Breast epithelium (tissue), 4 donors: ENCODE results near the gene CHRNA9. TPM values are rescaled to one million over a fixed set of nuclear protein-coding genes. Genes with fewer than 3 reads are reported as not detected.
"Not testable (repeated sequence)": the region's sequence is repeated elsewhere in the genome, so short reads cannot be mapped to it uniquely, and the experiment has no call there.

Experiments used
- DNase-seq, 2 donors: peaks; one replicate each; pipeline ENCODE4 v3.0.0-alpha.2; 2019; ENCODE audit warnings: low spot score in 2 of 2
- H3K27ac ChIP-seq, 2 donors: fragments of 200-600 bp; sonication (generic) in 1 of 2; one replicate each; pipeline ENCODE4 v1.5.1; 2016 to 2019; ENCODE audit warnings: mild to moderate bottlenecking in 1 of 2
- H3K27me3 ChIP-seq, 2 donors: fragments of 200-600 bp; sonication (generic) in 1 of 2; one replicate each; pipeline versions ENCODE4 v1.5.1 to v1.6.0; 2017 to 2019; ENCODE audit warnings: control low read depth in 1 of 2, mild to moderate bottlenecking in 1 of 2
- H3K36me3 ChIP-seq: fragments of 200-600 bp; one replicate; pipeline ENCODE4 v1.5.1; 2019
- H3K4me1 ChIP-seq, 2 donors: fragments of 200-600 bp; sonication (generic); one replicate each; pipeline ENCODE4 v1.5.1; 2016 to 2019; ENCODE audit warnings: control low read depth in 1 of 2
- H3K4me3 ChIP-seq, 3 donors: fragments of 200-600 bp; sonication (generic); 1 replicate in 2 of 3; 2 replicates in 1 of 3; pipeline ENCODE4 v1.5.1; 2016 to 2019; ENCODE audit warnings: mild to moderate bottlenecking in 3 of 3, moderate library complexity in 2 of 3
- H3K9me3 ChIP-seq, 2 donors: fragments of 200-600 bp; sonication (generic) in 1 of 2; one replicate each; pipeline ENCODE4 v1.5.1; 2016 to 2019; ENCODE audit warnings: control low read depth in 1 of 2
- POLR2A ChIP-seq: fragments of 450-650 bp; IDR thresholded peaks from one replicate; pipeline ENCODE4 v1.6.1; 2016; ENCODE audit warnings: antibody characterized with exemption, mild to moderate bottlenecking, moderate library complexity
- POLR2AphosphoS5 ChIP-seq, 3 donors: sonication (generic); formaldehyde crosslinking; IDR thresholded peaks; one replicate each; pipeline ENCODE4 v1.6.1; 2017; ENCODE audit warnings: antibody characterized with exemption in 3 of 3
- intact Hi-C: fragments of 100-400 bp; cut with DNase I; formaldehyde crosslinking; loops from one replicate; pipeline ENCODE4 v1.15.1; 2023; ENCODE audit warnings: low total_unique reads
- total RNA-seq, 3 donors: library from RNA; depleted of rRNA; stranded (reverse); fragments of >200 nt; gene quantifications; one replicate each; pipeline ENCODE4 v1.1.0, GENCODE V29; 2016
- TF ChIP-seq, protein P1 (sequence below), 3 donors: fragments of 450-650 bp; IDR thresholded peaks; one replicate each; pipeline ENCODE4 v1.5.1; 2016 to 2017; ENCODE audit warnings: antibody characterized with exemption in 3 of 3, mild to moderate bottlenecking in 3 of 3, moderate library complexity in 3 of 3

CHRNA9 gene
- total RNA-seq, 3 donors from 2014 or later, result not detected

DNA sequence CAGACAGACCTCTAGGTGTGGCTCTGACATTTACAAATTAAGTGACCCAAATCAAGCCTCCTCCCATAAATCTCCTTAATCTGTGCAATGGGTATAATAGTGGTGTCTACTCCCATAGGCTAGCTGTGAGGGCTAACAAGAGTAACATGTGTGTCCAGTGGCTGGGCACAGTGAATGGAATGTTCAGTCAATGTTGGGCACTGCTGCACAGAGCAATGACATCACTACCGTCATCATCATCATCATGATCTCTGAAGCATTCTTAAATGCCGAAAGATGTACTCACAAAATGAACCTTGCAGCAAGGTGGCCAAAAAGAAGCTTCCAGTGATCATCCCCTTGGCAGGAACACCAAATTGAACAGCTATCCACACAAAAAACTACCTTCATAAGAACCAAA is 43.5 kb downstream of the CHRNA9 start:
- intact Hi-C loops, result no loop called here

DNA sequence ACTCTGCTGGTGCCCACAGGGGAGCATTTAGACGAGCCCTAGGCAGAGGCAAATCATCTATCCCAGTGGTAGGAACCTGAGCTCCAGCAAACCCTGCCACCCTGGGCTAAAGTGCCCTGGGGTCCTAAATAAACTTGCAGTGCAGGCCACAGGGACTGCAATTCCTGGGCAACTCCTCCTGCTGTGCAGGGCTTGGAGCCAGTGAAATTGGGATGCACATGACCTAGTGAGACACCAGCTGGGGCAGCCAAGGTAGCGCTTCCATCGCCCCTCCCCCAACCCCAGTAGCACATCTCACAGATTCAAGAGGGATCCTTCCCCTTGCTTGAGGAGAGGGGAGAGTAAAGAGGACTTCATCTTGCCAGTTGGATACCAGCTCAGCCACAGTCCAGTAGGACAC is 44.1 kb downstream of the CHRNA9 start:
- Histone ChIP-seq H3K27me3 (no peaks in the 10 kb centered on the region), H3K4me3 (no peak overlapping the region), H3K27ac (no peak overlapping the region), H3K36me3 (no peaks in the 10 kb centered on the region), H3K9me3 (no peaks in the 10 kb centered on the region), H3K4me1 (no peaks in the 10 kb centered on the region)
- TF ChIP-seq, protein P1, sequence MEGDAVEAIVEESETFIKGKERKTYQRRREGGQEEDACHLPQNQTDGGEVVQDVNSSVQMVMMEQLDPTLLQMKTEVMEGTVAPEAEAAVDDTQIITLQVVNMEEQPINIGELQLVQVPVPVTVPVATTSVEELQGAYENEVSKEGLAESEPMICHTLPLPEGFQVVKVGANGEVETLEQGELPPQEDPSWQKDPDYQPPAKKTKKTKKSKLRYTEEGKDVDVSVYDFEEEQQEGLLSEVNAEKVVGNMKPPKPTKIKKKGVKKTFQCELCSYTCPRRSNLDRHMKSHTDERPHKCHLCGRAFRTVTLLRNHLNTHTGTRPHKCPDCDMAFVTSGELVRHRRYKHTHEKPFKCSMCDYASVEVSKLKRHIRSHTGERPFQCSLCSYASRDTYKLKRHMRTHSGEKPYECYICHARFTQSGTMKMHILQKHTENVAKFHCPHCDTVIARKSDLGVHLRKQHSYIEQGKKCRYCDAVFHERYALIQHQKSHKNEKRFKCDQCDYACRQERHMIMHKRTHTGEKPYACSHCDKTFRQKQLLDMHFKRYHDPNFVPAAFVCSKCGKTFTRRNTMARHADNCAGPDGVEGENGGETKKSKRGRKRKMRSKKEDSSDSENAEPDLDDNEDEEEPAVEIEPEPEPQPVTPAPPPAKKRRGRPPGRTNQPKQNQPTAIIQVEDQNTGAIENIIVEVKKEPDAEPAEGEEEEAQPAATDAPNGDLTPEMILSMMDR (IDR thresholded peaks at IDR 0.05), result no peak
- TF ChIP-seq POLR2AphosphoS5 (IDR thresholded peaks at IDR 0.05) (no peak), POLR2A (no peak)
- intact Hi-C loops, result no loop called here
- no peak for DNase-seq

More for the DNA sequence above, 43.5 kb downstream of the CHRNA9 start:
- Histone ChIP-seq H3K27me3 (no peaks in the 10 kb centered on the region), H3K4me3 (no peak overlapping the region), H3K4me1 (no peaks in the 10 kb centered on the region), H3K36me3 (no peaks in the 10 kb centered on the region), H3K9me3 (no peaks in the 10 kb centered on the region), H3K27ac (no peak overlapping the region)
- no peak for TF ChIP-seq POLR2A
- no peak for TF ChIP-seq POLR2AphosphoS5 (IDR thresholded peaks at IDR 0.05)
- TF ChIP-seq, protein P1 (IDR thresholded peaks at IDR 0.05), result no peak
- DNase-seq, result no peak

DNA sequence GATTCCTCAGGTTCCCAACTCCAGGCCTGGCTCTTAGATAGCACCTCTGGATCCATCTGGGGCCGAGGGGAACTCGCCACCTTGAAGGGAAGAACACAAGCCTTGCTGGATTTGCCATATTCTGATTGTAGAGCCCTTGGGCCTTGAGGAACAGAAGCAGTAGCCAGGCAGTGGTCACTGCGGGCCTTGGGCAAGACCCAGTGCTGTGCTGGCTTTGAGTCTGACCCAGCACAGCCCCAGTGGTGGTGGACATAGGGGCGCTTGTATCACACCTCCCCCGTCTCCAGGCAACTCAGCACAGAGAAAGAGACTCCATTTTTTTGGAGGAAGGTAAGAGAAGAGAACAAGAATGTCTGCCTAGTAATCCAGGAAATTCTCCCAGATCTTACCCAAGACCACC is 45.5 kb downstream of the CHRNA9 start:
- Histone ChIP-seq H3K27ac (no peak overlapping the region), H3K4me1 (no peaks in the 10 kb centered on the region), H3K9me3 (no peaks in the 10 kb centered on the region), H3K4me3 (no peak overlapping the region), H3K27me3 (no peaks in the 10 kb centered on the region), H3K36me3 (no peaks in the 10 kb centered on the region)
- intact Hi-C loops, result no loop called here
- TF ChIP-seq POLR2A (no peak), POLR2AphosphoS5 (IDR thresholded peaks at IDR 0.05) (no peak)
- TF ChIP-seq, protein P1 (IDR thresholded peaks at IDR 0.05), result no peak
- DNase-seq, result no peak

DNA sequence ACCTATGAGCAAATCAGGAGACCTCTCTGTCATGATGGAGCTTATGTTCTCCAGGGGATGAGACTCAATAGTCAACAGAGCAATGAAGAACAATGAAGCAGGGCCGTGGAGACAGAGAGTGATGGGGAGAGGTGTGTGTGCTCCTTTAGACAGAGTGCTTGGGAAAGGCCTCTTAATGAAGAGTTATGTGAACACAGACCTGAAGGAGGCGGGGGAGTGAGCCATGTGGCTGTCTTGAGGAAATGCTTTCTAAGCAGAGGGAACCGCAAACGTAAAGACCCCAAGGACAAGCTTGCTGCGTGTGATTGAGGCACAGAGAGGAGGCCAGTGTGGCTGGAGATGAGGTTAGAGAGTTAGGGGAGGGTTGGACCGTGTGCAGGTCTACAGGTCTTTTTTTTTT is 53.1 kb downstream of the CHRNA9 start:
- DNase-seq, result no peak
- no peak overlapping the region for H3K27ac ChIP-seq

DNA sequence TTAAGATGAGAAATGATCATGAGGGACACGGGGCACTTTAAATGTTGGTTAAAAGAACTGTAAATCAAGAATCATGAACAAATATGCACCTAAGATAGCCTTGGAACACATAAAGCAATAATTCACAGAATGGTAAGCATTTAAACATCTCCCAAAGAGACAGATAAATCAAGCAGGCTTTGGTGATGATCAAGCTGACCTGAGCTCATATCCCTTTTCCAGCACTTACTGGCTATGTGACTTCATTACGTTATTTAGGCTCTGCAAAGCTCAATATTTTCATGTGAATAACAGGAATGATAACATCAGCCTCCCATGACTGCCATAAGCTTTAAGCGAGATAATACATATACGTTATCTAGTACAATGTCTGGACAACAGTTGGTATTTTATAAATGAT is 54.9 kb downstream of the CHRNA9 start:
- no peak for DNase-seq
- Histone ChIP-seq H3K27ac (no peak overlapping the region), H3K27me3 (no peaks in the 10 kb centered on the region), H3K9me3 (no peaks in the 10 kb centered on the region), H3K4me1 (no peaks in the 10 kb centered on the region), H3K36me3 (no peaks in the 10 kb centered on the region), H3K4me3 (no peak overlapping the region)
- intact Hi-C loops, result no loop called here
- TF ChIP-seq, protein P1 (IDR thresholded peaks at IDR 0.05), result no peak
- no peak for TF ChIP-seq POLR2AphosphoS5 (IDR thresholded peaks at IDR 0.05)
- no peak for TF ChIP-seq POLR2A

More for the DNA sequence above, 53.1 kb downstream of the CHRNA9 start:
- H3K9me3 ChIP-seq, result no peaks in the 10 kb centered on the region
- H3K4me3 ChIP-seq, result no peak overlapping the region
- intact Hi-C loops, result no loop called here
- no peak for TF ChIP-seq POLR2AphosphoS5 (IDR thresholded peaks at IDR 0.05)
- no peak for TF ChIP-seq POLR2A
- TF ChIP-seq, protein P1 (IDR thresholded peaks at IDR 0.05), result no peak
- H3K27me3 ChIP-seq, result no peaks in the 10 kb centered on the region
- H3K36me3 ChIP-seq, result no peaks in the 10 kb centered on the region
- H3K4me1 ChIP-seq, result no peaks in the 10 kb centered on the region

DNA sequence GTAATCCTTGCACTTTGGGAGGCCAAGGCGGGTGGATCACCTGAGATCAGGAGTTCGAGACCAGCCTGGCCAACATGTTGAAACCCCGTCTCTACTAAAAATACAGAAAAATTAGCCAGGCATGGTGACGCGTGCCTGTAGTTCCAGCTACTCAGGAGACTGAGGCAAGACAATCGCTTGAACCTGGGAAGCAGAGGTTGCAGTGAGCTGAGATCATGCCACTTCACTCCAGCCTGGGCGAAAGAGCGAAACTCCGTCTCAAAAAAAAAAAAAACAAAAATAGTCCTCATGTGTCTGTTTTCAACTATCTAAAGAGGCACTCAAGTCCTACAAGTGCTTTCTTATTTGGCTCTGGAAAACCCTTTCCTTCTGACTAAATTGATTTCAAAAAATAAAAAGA is 57.1 kb downstream of the CHRNA9 start:
- H3K4me1 ChIP-seq, H3K27ac ChIP-seq, H3K36me3 ChIP-seq, H3K9me3 ChIP-seq, H3K27me3 ChIP-seq, DNase-seq, intact Hi-C loops, H3K4me3 ChIP-seq: not testable (repeated sequence)
